ENCODE measurements around the gene SERPINI1.

SERPINI1 gene

GRCh38 chr3:167773584-167773983, 38.1 kb downstream of the SERPINI1 start:
- no peak overlapping the region for H3K14ac ChIP-seq (ENCODE audit: low read length)
- no peak overlapping the region for H4K91ac ChIP-seq (ENCODE audit: low read depth, low read length)
- no peak overlapping the region for H3K23ac ChIP-seq (ENCODE audit: low read length)
- no peak overlapping the region for H2BK5ac ChIP-seq (ENCODE audit: low read depth, low read length, poor library complexity)
- no CpG with 5 or more reads among the region's 1 CpG for WGBS (ENCODE audit: extremely low coverage, insufficient coverage, insufficient read length)
- H3K9me3 ChIP-seq (ENCODE audit: insufficient read depth, low read depth, low read length) = no peaks in the 10 kb centered on the region
- H3K79me2 ChIP-seq (ENCODE audit: control insufficient read depth, insufficient read depth, low read length, poor library complexity) = no peaks in the 10 kb centered on the region
- no peak overlapping the region for H2BK12ac ChIP-seq (ENCODE audit: low read length)
- no peaks in the 10 kb centered on the region for H3K4me1 ChIP-seq (ENCODE audit: control insufficient read depth in 1 of 2, insufficient read depth in 2 of 2, low read length in 2 of 2)
- H3K4me3 ChIP-seq (ENCODE audit: low read depth, low read length) = no peak overlapping the region
- no peaks in the 10 kb centered on the region for H3K79me1 ChIP-seq (ENCODE audit: low read length)
- no peak overlapping the region for H4K8ac ChIP-seq (ENCODE audit: low read depth, low read length)
- H2AFZ ChIP-seq (ENCODE audit: insufficient read depth, low read length, poor library complexity) = no peak overlapping the region
- DNase-seq = no peak
- no peak overlapping the region for H3K9ac ChIP-seq (ENCODE audit: low read length)
- H2BK120ac ChIP-seq (ENCODE audit: insufficient read depth, low read length, poor library complexity) = no peak overlapping the region
- no peak overlapping the region for H3K27ac ChIP-seq (ENCODE audit: low read depth, low read length)
- H3K4ac ChIP-seq (ENCODE audit: low read depth, low read length) = no peak overlapping the region
- no peaks in the 10 kb centered on the region for H3K27me3 ChIP-seq (ENCODE audit: insufficient read depth, low read length)
- no peaks in the 10 kb centered on the region for H3K36me3 ChIP-seq (ENCODE audit: control insufficient read depth in 1 of 2, insufficient read depth in 2 of 2, low read length in 2 of 2)
- no peak overlapping the region for H2AK5ac ChIP-seq (ENCODE audit: low read length)
- no peak overlapping the region for H3K18ac ChIP-seq (ENCODE audit: low read length)
- H4K12ac ChIP-seq (ENCODE audit: low read depth, low read length) = no peak overlapping the region
- no peak overlapping the region for H3K4me2 ChIP-seq (ENCODE audit: low read length)

DNA sequence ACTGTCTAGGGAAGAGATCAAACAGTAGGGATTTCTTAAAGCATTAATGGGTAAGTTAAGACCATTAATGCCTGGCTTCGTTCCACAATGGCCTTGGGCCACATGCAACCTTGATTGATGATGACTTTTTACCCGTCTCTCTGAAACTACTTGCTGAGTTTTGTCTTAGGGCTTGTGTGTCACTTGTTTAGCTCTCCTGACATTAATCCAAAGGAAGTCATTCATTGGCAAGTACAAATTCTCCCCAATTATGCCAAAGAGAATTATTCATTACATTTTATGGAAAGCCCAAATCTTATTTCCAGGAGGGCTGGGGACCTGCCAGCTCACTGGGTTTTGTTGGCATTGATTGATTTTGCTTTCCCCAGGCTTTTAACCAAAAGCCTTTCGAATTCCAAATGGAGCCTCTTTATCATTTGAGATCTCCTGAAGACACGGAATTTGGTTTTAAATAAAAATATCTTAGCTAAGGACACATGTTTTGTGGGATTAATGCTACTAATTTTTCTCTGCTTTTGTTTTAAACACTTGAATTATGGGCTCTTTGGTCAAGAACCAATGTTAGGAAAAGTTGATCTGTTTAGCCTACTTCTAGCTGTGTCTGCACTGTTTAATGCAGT, 40.7 kb downstream of the SERPINI1 start:
- no peak overlapping the region for H3K14ac ChIP-seq (ENCODE audit: low read length)
- no peak overlapping the region for H3K4me3 ChIP-seq (ENCODE audit: low read depth, low read length)
- H3K4me2 ChIP-seq (ENCODE audit: low read length) = no peak overlapping the region
- H2BK5ac ChIP-seq (ENCODE audit: low read depth, low read length, poor library complexity) = no peak overlapping the region
- H3K23ac ChIP-seq (ENCODE audit: low read length) = no peak overlapping the region
- no peak overlapping the region for H3K27ac ChIP-seq (ENCODE audit: low read depth, low read length)
- no peak overlapping the region for H4K12ac ChIP-seq (ENCODE audit: low read depth, low read length)
- H3K79me2 ChIP-seq (ENCODE audit: control insufficient read depth, insufficient read depth, low read length, poor library complexity) = no peaks in the 10 kb centered on the region
- H3K36me3 ChIP-seq (ENCODE audit: control insufficient read depth in 1 of 2, insufficient read depth in 2 of 2, low read length in 2 of 2) = no peaks in the 10 kb centered on the region
- no peak overlapping the region for H3K18ac ChIP-seq (ENCODE audit: low read length)
- no peak overlapping the region for H2BK12ac ChIP-seq (ENCODE audit: low read length)
- no peak overlapping the region for H4K8ac ChIP-seq (ENCODE audit: low read depth, low read length)
- H3K4ac ChIP-seq (ENCODE audit: low read depth, low read length) = no peak overlapping the region
- no peak for DNase-seq
- no peaks in the 10 kb centered on the region for H3K4me1 ChIP-seq (ENCODE audit: control insufficient read depth in 1 of 2, insufficient read depth in 2 of 2, low read length in 2 of 2)
- H2AK5ac ChIP-seq (ENCODE audit: low read length) = no peak overlapping the region
- H2BK120ac ChIP-seq (ENCODE audit: insufficient read depth, low read length, poor library complexity) = no peak overlapping the region
- no peaks in the 10 kb centered on the region for H3K27me3 ChIP-seq (ENCODE audit: insufficient read depth, low read length)
- no CpG with 5 or more reads among the region's 4 CpGs for WGBS (ENCODE audit: extremely low coverage, insufficient coverage, insufficient read length)
- H3K9me3 ChIP-seq (ENCODE audit: insufficient read depth, low read depth, low read length) = no peaks in the 10 kb centered on the region
- H4K91ac ChIP-seq (ENCODE audit: low read depth, low read length) = no peak overlapping the region
- H3K9ac ChIP-seq (ENCODE audit: low read length) = no peak overlapping the region
- no peak overlapping the region for H2AFZ ChIP-seq (ENCODE audit: insufficient read depth, low read length, poor library complexity)
- H3K79me1 ChIP-seq (ENCODE audit: low read length) = no peaks in the 10 kb centered on the region

GRCh38 chr3:167777356-167777755, 41.8 kb downstream of the SERPINI1 start:
- Histone ChIP-seq H3K4me1 (ENCODE audit: control insufficient read depth in 1 of 2, insufficient read depth in 2 of 2, low read length in 2 of 2) (no peaks in the 10 kb centered on the region), H4K8ac (ENCODE audit: low read depth, low read length) (no peak overlapping the region), H3K4me3 (ENCODE audit: low read depth, low read length) (no peak overlapping the region), H2BK120ac (ENCODE audit: insufficient read depth, low read length, poor library complexity) (no peak overlapping the region), H4K91ac (ENCODE audit: low read depth, low read length) (no peak overlapping the region), H2BK5ac (ENCODE audit: low read depth, low read length, poor library complexity) (no peak overlapping the region), H3K9ac (ENCODE audit: low read length) (no peak overlapping the region), H3K18ac (ENCODE audit: low read length) (no peak overlapping the region), H3K79me1 (ENCODE audit: low read length) (no peaks in the 10 kb centered on the region), H3K23ac (ENCODE audit: low read length) (no peak overlapping the region), H2BK12ac (ENCODE audit: low read length) (no peak overlapping the region), H3K9me3 (ENCODE audit: insufficient read depth, low read depth, low read length) (no peaks in the 10 kb centered on the region), H2AFZ (ENCODE audit: insufficient read depth, low read length, poor library complexity) (no peak overlapping the region), H3K27ac (ENCODE audit: low read depth, low read length) (no peak overlapping the region), H2AK5ac (ENCODE audit: low read length) (no peak overlapping the region), H3K4ac (ENCODE audit: low read depth, low read length) (no peak overlapping the region), H3K79me2 (ENCODE audit: control insufficient read depth, insufficient read depth, low read length, poor library complexity) (no peaks in the 10 kb centered on the region), H3K27me3 (ENCODE audit: insufficient read depth, low read length) (no peaks in the 10 kb centered on the region), H3K14ac (ENCODE audit: low read length) (no peak overlapping the region), H3K4me2 (ENCODE audit: low read length) (no peak overlapping the region), H4K12ac (ENCODE audit: low read depth, low read length) (no peak overlapping the region), H3K36me3 (ENCODE audit: control insufficient read depth in 1 of 2, insufficient read depth in 2 of 2, low read length in 2 of 2) (no peaks in the 10 kb centered on the region)
- no CpG with 5 or more reads among the region's 1 CpG for WGBS (ENCODE audit: extremely low coverage, insufficient coverage, insufficient read length)
- DNase-seq = peak in 1 of 2 donors; percentile 19

DNA sequence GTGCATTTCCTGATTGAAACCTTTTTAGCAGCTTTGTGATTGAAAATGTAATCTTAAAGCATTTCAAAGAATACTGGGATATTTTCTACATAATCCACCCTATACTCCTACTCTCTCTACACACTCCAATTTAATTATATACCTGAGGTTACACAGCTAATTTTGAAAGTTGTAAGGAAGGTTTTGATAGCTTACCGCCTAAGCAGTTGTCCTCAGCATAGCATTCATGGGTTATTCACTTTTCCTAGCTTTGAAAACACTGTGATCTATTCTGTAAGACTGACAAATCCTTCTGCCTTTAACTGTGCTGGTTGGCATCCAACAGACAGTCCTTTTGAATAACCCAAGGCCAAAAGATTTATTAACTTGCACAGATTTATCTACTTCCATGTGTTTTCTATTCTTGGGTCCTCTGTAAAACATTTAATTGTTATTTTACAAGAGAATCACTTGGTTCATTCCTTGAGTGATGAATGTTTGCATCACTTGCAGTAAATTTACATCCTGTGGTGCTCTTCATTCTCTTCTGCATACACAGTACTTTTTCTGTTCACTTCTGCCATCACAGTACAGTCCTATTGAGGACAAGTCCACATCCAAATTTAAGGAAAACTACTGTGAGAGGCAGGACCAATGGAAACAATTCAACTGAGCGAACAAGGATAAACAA, 44.8 kb downstream of the SERPINI1 start:
- no CpG with 5 or more reads among the region's 2 CpGs for WGBS (ENCODE audit: extremely low coverage, insufficient coverage, insufficient read length)
- H4K8ac ChIP-seq (ENCODE audit: low read depth, low read length) = no peak overlapping the region
- no peaks in the 10 kb centered on the region for H3K27me3 ChIP-seq (ENCODE audit: insufficient read depth, low read length)
- no peak overlapping the region for H3K4me2 ChIP-seq (ENCODE audit: low read length)
- no peak overlapping the region for H3K4ac ChIP-seq (ENCODE audit: low read depth, low read length)
- no peaks in the 10 kb centered on the region for H3K4me1 ChIP-seq (ENCODE audit: control insufficient read depth in 1 of 2, insufficient read depth in 2 of 2, low read length in 2 of 2)
- H3K27ac ChIP-seq (ENCODE audit: low read depth, low read length) = no peak overlapping the region
- no peak overlapping the region for H2AK5ac ChIP-seq (ENCODE audit: low read length)
- H3K23ac ChIP-seq (ENCODE audit: low read length) = no peak overlapping the region
- no peak overlapping the region for H4K91ac ChIP-seq (ENCODE audit: low read depth, low read length)
- DNase-seq = no peak
- no peaks in the 10 kb centered on the region for H3K9me3 ChIP-seq (ENCODE audit: insufficient read depth, low read depth, low read length)
- H3K79me1 ChIP-seq (ENCODE audit: low read length) = no peaks in the 10 kb centered on the region
- no peak overlapping the region for H2BK12ac ChIP-seq (ENCODE audit: low read length)
- H3K18ac ChIP-seq (ENCODE audit: low read length) = no peak overlapping the region
- H3K9ac ChIP-seq (ENCODE audit: low read length) = no peak overlapping the region
- no peaks in the 10 kb centered on the region for H3K79me2 ChIP-seq (ENCODE audit: control insufficient read depth, insufficient read depth, low read length, poor library complexity)
- no peaks in the 10 kb centered on the region for H3K36me3 ChIP-seq (ENCODE audit: control insufficient read depth in 1 of 2, insufficient read depth in 2 of 2, low read length in 2 of 2)
- H4K12ac ChIP-seq (ENCODE audit: low read depth, low read length) = no peak overlapping the region
- H3K14ac ChIP-seq (ENCODE audit: low read length) = no peak overlapping the region
- no peak overlapping the region for H2BK120ac ChIP-seq (ENCODE audit: insufficient read depth, low read length, poor library complexity)
- H2AFZ ChIP-seq (ENCODE audit: insufficient read depth, low read length, poor library complexity) = no peak overlapping the region
- no peak overlapping the region for H2BK5ac ChIP-seq (ENCODE audit: low read depth, low read length, poor library complexity)
- H3K4me3 ChIP-seq (ENCODE audit: low read depth, low read length) = no peak overlapping the region

Measured in trophoblast cell (in vitro differentiated cells and primary cell).